HG03039 (cell line): ENCODE measurements around the gene TSGA10.
A peak's percentile ranks its signal among the peaks of the same experiment; 100 is the strongest.
"Not testable (repeated sequence)": the region's sequence is repeated elsewhere in the genome, so short reads cannot be mapped to it uniquely, and the experiment has no call there.

ENCODE experiments used
- ATAC-seq: cut with Tn5 transposase; IDR thresholded peaks from one replicate; pipeline ENCODE4 v1.9.1; 2021; ENCODE audit warnings: mild to moderate bottlenecking, moderate library complexity; ENCODE audit not compliant: unreplicated experiment

The TSGA10 gene

GRCh38 chr2:99156891-99157290, 2.1 kb upstream of the TSGA10 start:
- no peak for ATAC-seq

GRCh38 chr2:99153921-99154604, 679 bp downstream of the TSGA10 start:
- no peak for ATAC-seq

GRCh38 chr2:99152199-99152895, 2.4 kb downstream of the TSGA10 start:
- no peak for ATAC-seq

DNA sequence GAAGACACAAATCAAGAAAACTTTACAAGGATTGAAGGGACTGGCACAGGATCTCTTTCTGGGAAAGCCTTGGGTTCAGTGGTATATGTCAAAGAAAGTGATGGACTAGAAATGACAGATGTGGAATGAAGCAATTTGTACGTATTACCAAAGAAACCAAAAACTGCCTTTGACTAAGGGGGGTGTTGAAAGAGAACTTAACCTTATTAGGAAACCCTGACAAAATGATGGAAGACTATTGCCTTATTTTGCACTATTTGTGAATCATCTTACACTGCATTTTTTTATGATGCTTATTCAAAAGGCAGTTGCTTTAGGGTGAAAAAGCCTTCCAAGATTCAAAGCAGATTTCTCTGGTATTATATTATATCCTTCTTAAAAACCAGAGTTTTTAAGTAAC, 4.0 kb downstream of the TSGA10 start:
- ATAC-seq = no peak

DNA sequence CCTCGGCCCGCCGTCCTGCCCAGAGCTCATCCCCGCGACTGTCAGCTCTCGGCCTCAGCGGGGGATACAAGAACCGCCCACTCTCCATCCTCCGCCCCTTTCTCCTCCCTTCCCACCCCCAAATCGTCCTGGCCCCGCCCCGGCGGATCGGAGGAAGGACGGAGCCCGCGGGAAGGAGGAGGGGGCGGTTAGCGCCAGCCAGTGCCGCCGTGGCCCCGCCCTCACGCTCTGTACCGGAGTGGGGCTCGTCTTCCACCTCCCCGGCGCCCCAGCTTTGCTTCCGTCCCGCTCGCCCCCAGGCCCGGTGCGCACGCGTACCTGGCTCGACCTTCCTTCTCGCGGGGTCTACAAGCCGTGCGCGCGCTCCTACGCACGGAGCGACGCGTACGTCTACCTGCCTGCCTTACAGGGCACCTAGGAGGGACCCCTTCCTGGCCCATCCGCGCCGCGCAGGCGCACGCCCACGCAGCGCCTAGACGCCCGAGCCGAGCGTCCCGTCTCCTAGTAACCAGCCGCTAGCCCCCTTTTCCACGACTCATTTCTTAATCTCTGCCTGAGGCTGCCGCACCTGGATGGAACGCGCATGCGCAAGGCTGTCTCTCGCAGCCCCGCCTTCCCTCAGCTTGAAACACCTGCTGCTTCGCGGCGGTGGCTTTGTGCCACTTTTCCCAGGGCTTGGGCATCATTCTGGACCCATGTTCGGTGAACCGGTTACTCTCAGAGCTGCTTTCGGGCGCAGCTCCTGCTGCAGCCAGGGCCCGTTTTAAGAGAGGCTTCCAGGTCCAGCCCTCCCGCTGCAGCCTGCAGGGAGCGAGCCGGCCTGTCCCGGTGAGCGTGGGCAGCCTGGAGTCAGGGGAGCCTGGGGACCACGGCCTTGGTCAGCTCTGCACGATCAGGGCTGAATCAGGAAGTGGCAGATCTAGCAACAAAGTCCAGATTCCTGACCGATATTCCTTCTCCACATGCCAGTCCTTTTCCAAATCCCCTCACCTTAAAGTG, 13.3 kb downstream of the TSGA10 start, which contains the start of gene C2orf15:
Gene C2orf15, plus strand, starts transcription at position 598 of the 999 bp plus-strand sequence. CDS start 8,852 bp downstream, outside the sequence.
- ATAC-seq = peak; percentile 84

DNA sequence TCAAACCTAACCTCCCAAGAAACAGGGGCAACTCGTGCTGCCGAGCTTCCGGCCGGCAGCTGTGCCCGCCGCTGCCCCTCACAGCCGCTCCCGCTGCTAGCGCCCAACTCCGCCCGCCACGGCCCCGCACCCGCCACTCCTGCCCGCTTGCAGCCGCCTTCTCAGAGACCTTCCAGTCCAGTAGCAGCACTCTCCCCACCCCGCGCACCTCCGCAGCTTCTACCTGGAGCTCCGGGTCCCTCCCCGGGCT, 14.0 kb downstream of the TSGA10 start:
- ATAC-seq = peak; percentile 23

DNA sequence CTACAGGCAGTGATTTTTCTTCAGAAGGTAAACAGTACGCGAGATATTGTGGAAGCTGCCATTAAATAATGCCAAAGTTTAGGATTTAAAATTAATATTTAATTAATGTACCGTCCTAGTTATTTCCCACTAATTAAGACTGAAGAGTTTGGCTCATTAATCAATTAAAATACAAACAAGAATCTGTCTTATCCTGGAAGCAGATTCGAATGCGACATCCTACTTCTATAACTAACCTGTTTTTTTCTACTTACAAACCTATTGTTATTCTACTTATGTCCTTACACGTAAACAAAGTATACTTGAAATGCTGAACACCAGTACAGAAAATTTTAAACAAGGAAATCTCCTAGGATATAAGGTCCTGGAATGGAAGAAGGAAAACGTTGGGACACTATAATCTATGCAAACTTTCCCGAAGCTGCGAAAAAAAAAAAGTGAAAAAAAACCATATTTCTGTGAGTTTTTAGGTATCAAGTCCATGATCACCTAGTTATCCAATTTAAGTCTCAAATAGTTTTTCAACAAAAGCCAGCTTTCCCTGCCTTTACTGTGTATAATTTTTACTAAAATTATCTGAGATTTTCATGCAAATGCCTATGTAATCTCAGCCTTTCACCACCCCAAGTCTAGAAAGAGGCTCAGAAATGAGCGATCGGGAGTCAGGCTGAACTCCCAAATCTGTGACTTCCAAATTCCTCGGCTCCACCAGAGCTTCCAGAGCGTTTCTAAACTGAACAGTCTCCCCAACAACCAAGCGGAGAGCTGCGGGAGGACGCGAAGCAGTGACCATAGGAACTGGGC, 14.5 kb downstream of the TSGA10 start:
- ATAC-seq = no peak

DNA sequence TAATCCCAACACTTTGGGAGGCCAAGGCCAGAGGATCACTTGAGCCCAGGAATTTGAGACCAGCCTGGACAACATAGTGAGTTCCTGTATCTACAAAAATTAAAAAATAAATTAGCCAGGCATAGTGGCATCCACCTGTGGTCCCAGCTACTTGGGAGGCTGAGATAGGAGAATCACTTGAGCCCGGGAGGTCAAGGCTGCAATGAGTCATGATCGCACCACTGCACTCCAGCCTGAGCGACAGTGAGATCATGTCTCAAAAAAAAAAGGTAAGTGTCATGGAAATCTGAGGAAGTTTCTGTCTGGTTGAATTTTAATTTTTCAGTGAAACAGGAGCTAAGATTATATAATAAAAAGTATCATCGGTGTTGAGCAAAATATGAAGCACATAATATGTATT, 15.7 kb downstream of the TSGA10 start:
- no peak for ATAC-seq

GRCh38 chr2:99135044-99135556, 19.6 kb downstream of the TSGA10 start:
- ATAC-seq = not testable (repeated sequence)

DNA sequence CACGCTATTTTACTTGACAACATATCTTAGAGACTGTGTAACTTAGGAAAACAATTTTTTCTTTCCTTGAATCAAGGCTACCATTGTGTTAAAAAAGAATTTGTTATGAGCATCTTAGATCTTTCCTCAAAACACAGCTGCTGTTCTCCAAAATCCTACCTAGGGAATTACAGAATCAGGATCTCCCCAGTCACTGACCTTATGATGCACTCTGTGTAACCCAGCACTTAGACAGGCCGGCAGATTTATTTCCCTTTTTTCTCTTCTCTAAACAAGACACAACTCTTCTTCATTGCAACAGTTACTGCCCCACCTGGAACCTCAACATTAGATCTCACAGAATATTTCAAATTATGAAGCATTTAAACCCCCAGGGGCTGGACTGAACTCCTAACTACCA, 26.8 kb downstream of the TSGA10 start:
- ATAC-seq = no peak

- no peak for ATAC-seq
Measured at GRCh38 chr2:99112617-99113016, 42.1 kb downstream of the TSGA10 start.

DNA sequence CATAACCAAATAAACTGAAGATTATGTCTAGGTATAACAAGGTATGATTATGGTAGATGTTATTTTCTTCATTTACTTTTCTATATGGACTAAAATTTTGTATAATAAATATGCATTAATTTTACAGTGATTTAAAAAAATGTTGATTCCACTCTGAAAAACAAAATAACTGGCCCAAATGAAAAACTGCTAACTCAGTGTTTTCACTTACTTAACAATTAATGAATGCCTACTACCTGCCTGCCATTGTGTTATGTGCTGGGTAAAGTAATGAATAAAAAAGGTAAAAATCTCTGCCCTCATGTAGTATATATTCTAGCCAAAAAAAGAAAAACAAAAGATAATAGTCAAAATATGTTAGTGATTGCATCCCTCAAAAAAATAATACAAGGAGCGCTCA, 42.8 kb downstream of the TSGA10 start:
- ATAC-seq = no peak

GRCh38 chr2:99111236-99111635, 43.5 kb downstream of the TSGA10 start:
- no peak for ATAC-seq

- ATAC-seq = no peak
Measured at GRCh38 chr2:99106913-99107312, 47.8 kb downstream of the TSGA10 start.

DNA sequence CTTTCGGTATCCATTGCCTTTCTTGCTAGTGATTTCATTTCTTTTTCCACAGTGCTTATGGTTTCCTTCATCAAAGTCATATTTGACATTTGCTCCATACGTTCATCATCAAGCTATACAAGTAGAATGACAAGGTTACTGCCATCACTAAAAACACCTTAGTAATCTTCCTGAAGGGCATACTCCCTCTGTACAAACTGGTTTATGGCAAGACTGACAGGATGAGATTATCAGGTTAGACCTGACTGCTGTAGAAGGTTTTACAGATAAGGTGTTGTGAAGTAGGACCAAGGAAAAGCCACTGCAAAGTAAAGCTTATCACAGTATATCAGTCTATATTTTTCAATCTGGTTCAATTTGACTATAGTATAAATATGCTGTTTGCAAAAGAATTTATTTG, 50.7 kb downstream of the TSGA10 start:
- ATAC-seq = no peak

DNA sequence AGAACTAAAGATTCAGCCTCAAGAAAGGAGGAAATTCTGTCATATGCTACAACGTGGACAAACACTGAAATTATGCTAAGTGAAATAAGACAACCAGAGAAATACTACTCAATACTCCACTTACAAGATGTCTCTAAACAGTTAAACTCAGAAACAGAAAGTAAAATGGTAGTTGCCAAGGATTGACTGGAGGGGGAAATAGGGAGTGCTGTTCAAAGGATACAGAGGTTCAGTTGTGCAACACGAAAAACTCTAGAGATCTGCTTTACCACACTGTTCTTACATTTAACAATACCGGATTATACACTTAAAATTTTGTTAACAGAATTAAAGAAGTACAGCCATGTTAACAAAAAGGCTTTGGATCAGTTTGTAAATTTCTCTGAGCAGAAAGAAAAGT, 53.0 kb downstream of the TSGA10 start:
- no peak for ATAC-seq

DNA sequence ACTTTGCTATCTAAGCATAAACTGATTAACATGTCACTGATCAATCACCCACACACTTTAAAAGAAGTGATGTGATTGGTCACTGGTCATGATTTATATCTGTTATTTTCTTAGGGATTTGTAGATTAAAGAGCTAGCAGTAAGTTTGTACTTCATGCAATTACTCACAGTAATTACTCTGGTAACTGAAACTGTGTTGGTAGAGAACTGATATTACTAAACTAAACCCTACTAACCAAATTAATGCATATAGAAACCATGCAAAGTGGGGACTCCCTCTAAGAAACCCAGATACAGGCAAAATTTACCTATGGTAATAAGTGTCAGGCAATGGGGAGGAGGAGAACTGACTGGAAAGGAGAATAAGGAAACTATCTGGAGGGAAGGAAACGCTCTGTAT, 58.0 kb downstream of the TSGA10 start:
- no peak for ATAC-seq

DNA sequence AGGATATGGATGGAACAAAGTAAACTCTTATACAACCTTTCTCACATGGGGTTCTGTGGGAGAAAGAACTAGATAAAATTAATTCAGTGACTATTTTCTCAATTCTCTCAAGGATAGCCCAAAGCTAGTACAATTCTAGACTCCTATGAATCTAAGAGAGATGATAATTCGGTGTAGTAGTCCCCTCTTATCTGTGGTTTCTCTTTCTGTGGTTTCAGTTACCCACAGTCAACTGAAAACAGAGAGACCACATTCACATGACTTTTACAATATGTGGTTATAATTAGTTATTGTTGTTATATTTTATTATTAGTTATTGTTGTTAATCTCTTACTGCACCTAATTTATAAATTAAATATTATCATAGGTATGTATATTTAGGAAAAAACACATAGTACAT, 66.7 kb downstream of the TSGA10 start:
- ATAC-seq = no peak

DNA sequence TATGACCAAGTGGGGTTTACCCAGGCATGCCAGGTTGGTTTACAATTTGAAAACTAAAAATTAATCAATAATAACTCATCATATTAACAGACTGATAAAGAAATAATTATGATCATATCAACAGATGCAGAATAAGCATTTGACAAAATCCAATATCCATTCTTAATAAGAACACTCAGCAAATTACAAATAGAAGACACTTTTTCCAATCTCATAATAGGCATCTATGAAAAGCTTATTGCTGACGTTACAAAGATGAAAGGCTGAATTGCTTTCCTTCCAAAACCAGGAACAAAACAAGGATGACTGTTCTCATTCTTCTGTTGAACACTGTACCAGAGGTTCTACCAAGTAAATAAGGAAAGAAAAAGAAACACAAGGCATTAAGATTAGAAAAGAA, 68.4 kb downstream of the TSGA10 start:
- no peak for ATAC-seq

GRCh38 chr2:99085421-99085820, 69.3 kb downstream of the TSGA10 start:
- no peak for ATAC-seq

- ATAC-seq = no peak
Measured at GRCh38 chr2:99084256-99084655, 70.5 kb downstream of the TSGA10 start.
